ENCODE measurements around the gene CTNNA2.

CTNNA2 gene

GRCh38 chr2:80517316-80517715 is 1004.5 kb downstream of the CTNNA2 start:
- no peak for ATAC-seq
- no peak for TF ChIP-seq ARNTL (CRISPR knock-in tag; IDR thresholded peaks at IDR 0.05; ENCODE audit: borderline replicate concordance, low read depth)
- TF ChIP-seq CSDC2 (CRISPR knock-in tag; IDR thresholded peaks at IDR 0.05) = no peak
- TF ChIP-seq ZFP30 (CRISPR knock-in tag; IDR thresholded peaks at IDR 0.05) = no peak
- no peak for TF ChIP-seq POU6F1 (CRISPR knock-in tag; IDR thresholded peaks at IDR 0.05; ENCODE audit: borderline replicate concordance, low read depth)
- no peak for TF ChIP-seq ZNF8 (CRISPR knock-in tag; IDR thresholded peaks at IDR 0.05)
- no peak for TF ChIP-seq ZFP3 (CRISPR knock-in tag; IDR thresholded peaks at IDR 0.05)
- no peak for TF ChIP-seq ZNF70 (CRISPR knock-in tag; IDR thresholded peaks at IDR 0.05)
- no peak for TF ChIP-seq OSR1 (CRISPR knock-in tag; IDR thresholded peaks at IDR 0.05)
- no peak for TF ChIP-seq PATZ1 (CRISPR knock-in tag; IDR thresholded peaks at IDR 0.05; ENCODE audit: borderline replicate concordance)
- TF ChIP-seq CSRNP3 (CRISPR knock-in tag; IDR thresholded peaks at IDR 0.05) = no peak
- TF ChIP-seq RARB (CRISPR knock-in tag; IDR thresholded peaks at IDR 0.05) = no peak
- no peak for TF ChIP-seq ZNF565 (CRISPR knock-in tag; conservative IDR thresholded peaks at IDR 0.05; ENCODE audit: low read depth)
- no peak for TF ChIP-seq SNAI2 (CRISPR knock-in tag; IDR thresholded peaks at IDR 0.05)
- no peak for TF ChIP-seq TSHZ2 (CRISPR knock-in tag; IDR thresholded peaks at IDR 0.05)
- TF ChIP-seq CREB5 (CRISPR knock-in tag; IDR thresholded peaks at IDR 0.05; ENCODE audit: low read depth) = no peak
- no peak for TF ChIP-seq TCF4 (CRISPR knock-in tag; IDR thresholded peaks at IDR 0.05; ENCODE audit: borderline replicate concordance)

GRCh38 chr2:80519121-80519643 is 1006.3 kb downstream of the CTNNA2 start:
- no peak for TF ChIP-seq TCF4 (CRISPR knock-in tag; IDR thresholded peaks at IDR 0.05; ENCODE audit: borderline replicate concordance)
- TF ChIP-seq PATZ1 (CRISPR knock-in tag; IDR thresholded peaks at IDR 0.05; ENCODE audit: borderline replicate concordance) = no peak
- no peak for TF ChIP-seq ZNF70 (CRISPR knock-in tag; IDR thresholded peaks at IDR 0.05)
- no peak for TF ChIP-seq CREB5 (CRISPR knock-in tag; IDR thresholded peaks at IDR 0.05; ENCODE audit: low read depth)
- TF ChIP-seq RARB (CRISPR knock-in tag; IDR thresholded peaks at IDR 0.05) = no peak
- TF ChIP-seq SNAI2 (CRISPR knock-in tag; IDR thresholded peaks at IDR 0.05) = no peak
- ATAC-seq = no peak
